Omental fat pad (tissue), 4 donors: ENCODE data around the gene PTGDS. TPM values are rescaled to one million over a fixed set of nuclear protein-coding genes. Genes with fewer than 3 reads are reported as not detected.

Source experiments
- ATAC-seq: fragments of 150-250 bp; one replicate; pipeline ENCODE4 v1.9.1; 2016; ENCODE audit warnings: mild to moderate bottlenecking, moderate library complexity; ENCODE audit not compliant: low FRiP score
- DNase-seq: peaks from one replicate; pipeline ENCODE4 v3.0.0-alpha.2; 2019; ENCODE audit warnings: low spot score
- CTCF ChIP-seq, 3 donors: fragments of 450-650 bp; IDR thresholded peaks; one replicate each; pipeline ENCODE4 v1.5.1; 2016 to 2017; ENCODE audit warnings: antibody characterized with exemption in 3 of 3, mild to moderate bottlenecking in 3 of 3, moderate library complexity in 2 of 3
- total RNA-seq, 4 donors: library from RNA; depleted of rRNA; stranded (reverse); fragments of >200 nt; gene quantifications; one replicate each; pipeline ENCODE4 v1.1.0, GENCODE V29; 2016

The PTGDS gene
- total RNA-seq, 4 donors from 2014 or later: 76.9 to 173 (median 118) TPM

- ATAC-seq: peak; percentile 17
Observed at GRCh38 chr9:137028263-137029057, 51.2 kb downstream of the PTGDS start.

GRCh38 chr9:137029058-137029936 lies 52.0 kb downstream of the PTGDS start:
- DNase-seq (peak; percentile 74), ATAC-seq (peak; percentile 74)
- peak in 1 of 3 donors; percentile 61 for TF ChIP-seq CTCF (IDR thresholded peaks at IDR 0.05)

More at GRCh38 chr9:137028263-137029057, 51.2 kb downstream of the PTGDS start:
- no peak for TF ChIP-seq CTCF (IDR thresholded peaks at IDR 0.05)
- no peak for DNase-seq

GRCh38 chr9:137030006-137030405 lies 52.7 kb downstream of the PTGDS start:
- no peak for TF ChIP-seq CTCF (IDR thresholded peaks at IDR 0.05)
- no peak for ATAC-seq
- no peak for DNase-seq

- DNase-seq: no peak
- TF ChIP-seq CTCF (IDR thresholded peaks at IDR 0.05): no peak
- no peak for ATAC-seq
Observed at GRCh38 chr9:137030538-137031527, 53.5 kb downstream of the PTGDS start.

Other genes starting within 250 kb of the PTGDS start
- 10 to 100 TPM in 1 of 4 donors, 1 to 10 TPM in 3; 3.5 to 10.2 (median 5.0) TPM for gene LCN10, start 234.6 kb upstream of the PTGDS start, total RNA-seq
- 10 to 100 TPM in 2 of 4 donors, 1 to 10 TPM in 2; 5.0 to 24.1 (median 9.0) TPM for gene LCN6, start 229.0 kb upstream of the PTGDS start, total RNA-seq
- not detected for gene LCN8, start 219.3 kb upstream of the PTGDS start, total RNA-seq
- gene LCN15, start 213.0 kb upstream of the PTGDS start, total RNA-seq: not detected
- 10 to 100 TPM; 43.1 to 88.1 (median 70.9) TPM for gene TMEM141, start 186.2 kb upstream of the PTGDS start, total RNA-seq
- gene CCDC183, start 181.2 kb upstream of the PTGDS start, total RNA-seq: 1 to 10 TPM; 1.5 to 2.8 (median 1.9) TPM
- 10 to 100 TPM; 33.7 to 46.9 (median 44.9) TPM for gene RABL6, start 169.6 kb upstream of the PTGDS start, total RNA-seq
- gene AJM1, start 135.0 kb upstream of the PTGDS start, total RNA-seq: 1 to 10 TPM in 1 of 4 donors, under 1 TPM in 3; 0.72 to 2.5 (median 0.78) TPM
- 10 to 100 TPM; 27.1 to 53.9 (median 40.9) TPM for gene PHPT1, start 128.1 kb upstream of the PTGDS start, total RNA-seq
- 1 to 10 TPM; 1.4 to 3.9 (median 1.7) TPM for gene MAMDC4, start 125.2 kb upstream of the PTGDS start, total RNA-seq
- gene EDF1, start 111.2 kb upstream of the PTGDS start, total RNA-seq: 100 to 1,000 TPM; 281 to 323 (median 308) TPM
- gene TRAF2, start 91.0 kb upstream of the PTGDS start, total RNA-seq: 1 to 10 TPM; 3.2 to 9.1 (median 5.1) TPM
- 100 to 1,000 TPM; 154 to 242 (median 185) TPM for gene FBXW5, start 32.8 kb upstream of the PTGDS start, total RNA-seq
- 1 to 10 TPM in 1 of 4 donors, not detected in 3; 4.3 TPM for gene C8G, start 32.3 kb upstream of the PTGDS start, total RNA-seq
- under 1 TPM in 1 of 4 donors, not detected in 3; 0.46 TPM for gene LCN12, start 25.2 kb upstream of the PTGDS start, total RNA-seq
- gene LCNL1, start 5.5 kb downstream of the PTGDS start, total RNA-seq: under 1 TPM in 3 of 4 donors, not detected in 1; 0.28 to 0.47 (median 0.36) TPM
- gene PAXX, start 14.9 kb downstream of the PTGDS start, total RNA-seq: 10 to 100 TPM; 22.0 to 37.0 (median 31.6) TPM
- 1 to 10 TPM in 3 of 4 donors, under 1 TPM in 1; 0.95 to 9.7 (median 4.7) TPM for gene CLIC3, start 19.1 kb downstream of the PTGDS start, total RNA-seq
- gene ABCA2, start 50.7 kb downstream of the PTGDS start, total RNA-seq: 10 to 100 TPM; 15.4 to 31.5 (median 25.9) TPM
- gene FUT7, start 54.6 kb downstream of the PTGDS start, total RNA-seq: 1 to 10 TPM in 1 of 4 donors, under 1 TPM in 2, not detected in 1; 0.19 to 3.6 (median 0.31) TPM
- gene NPDC1, start 68.7 kb downstream of the PTGDS start, total RNA-seq: 10 to 100 TPM; 37.2 to 70.5 (median 58.5) TPM
- under 1 TPM in 3 of 4 donors, not detected in 1; 0.25 to 0.72 (median 0.28) TPM for gene ENTPD2, start 76.6 kb downstream of the PTGDS start, total RNA-seq
- gene SAPCD2, start 93.1 kb downstream of the PTGDS start, total RNA-seq: 1 to 10 TPM in 1 of 4 donors, under 1 TPM in 2, not detected in 1; 0.13 to 1.8 (median 0.37) TPM
- gene UAP1L1, start 100.0 kb downstream of the PTGDS start, total RNA-seq: 10 to 100 TPM in 2 of 4 donors, 1 to 10 TPM in 2; 5.2 to 12.8 (median 9.7) TPM
- 10 to 100 TPM; 30.2 to 39.9 (median 33.9) TPM for gene MAN1B1, start 109.5 kb downstream of the PTGDS start, total RNA-seq
- gene DPP7, start 137.2 kb downstream of the PTGDS start, total RNA-seq: 100 to 1,000 TPM in 3 of 4 donors, 10 to 100 TPM in 1; 91.8 to 132 (median 119) TPM
- gene GRIN1, start 161.7 kb downstream of the PTGDS start, total RNA-seq: not detected
- not detected for gene LRRC26, start 192.5 kb downstream of the PTGDS start, total RNA-seq
- not detected for gene TMEM210, start 194.6 kb downstream of the PTGDS start, total RNA-seq
- gene ANAPC2, start 211.1 kb downstream of the PTGDS start, total RNA-seq: 10 to 100 TPM; 17.4 to 38.8 (median 22.8) TPM
- 10 to 100 TPM; 51.2 to 78.2 (median 67.1) TPM for gene SSNA1, start 211.2 kb downstream of the PTGDS start, total RNA-seq
- gene TPRN, start 223.2 kb downstream of the PTGDS start, total RNA-seq: 1 to 10 TPM; 3.6 to 6.5 (median 4.9) TPM
- 10 to 100 TPM; 21.6 to 29.1 (median 27.1) TPM for gene TMEM203, start 228.1 kb downstream of the PTGDS start, total RNA-seq
- 1 to 10 TPM; 5.6 to 6.6 (median 6.1) TPM for gene NDOR1, start 228.2 kb downstream of the PTGDS start, total RNA-seq
- gene RNF208, start 244.7 kb downstream of the PTGDS start, total RNA-seq: 1 to 10 TPM in 1 of 4 donors, under 1 TPM in 2, not detected in 1; 0.65 to 1.0 (median 0.72) TPM
- gene CYSRT1, start 247.7 kb downstream of the PTGDS start, total RNA-seq: under 1 TPM in 3 of 4 donors, not detected in 1; 0.36 to 0.65 (median 0.38) TPM
- under 1 TPM in 1 of 4 donors, not detected in 3; 0.19 TPM for gene RNF224, start 250.0 kb downstream of the PTGDS start, total RNA-seq